K562 (cell line): ENCODE measurements around the gene AHCYL2. TPM values are rescaled to one million over a fixed set of nuclear protein-coding genes. Genes with fewer than 3 reads are reported as not detected.

Experiments
- ARID2 ChIP-seq: fragments of 450-650 bp; IDR thresholded peaks from 2 replicates; pipeline ENCODE4 v1.6.1; 2017; ENCODE audit warnings: antibody characterized with exemption, mild to moderate bottlenecking
- FOXA3 ChIP-seq, 2 experiments: fragments of 450-650 bp in 1 of 2; sonication (generic) in 1 of 2; formaldehyde crosslinking; IDR thresholded peaks in 1 of 2; conservative IDR thresholded peaks in 1 of 2; 2 replicates each; pipeline versions ENCODE4 v1.4.0 to v1.8.0; 2020 to 2022; ENCODE audit warnings: mild to moderate bottlenecking in 2 of 2, missing genetic modification reagents in 1 of 2
- ILF3 ChIP-seq: fragments of 450-650 bp; IDR thresholded peaks from 2 replicates; pipeline ENCODE4 v1.6.1; 2018; ENCODE audit warnings: antibody characterized with exemption, mild to moderate bottlenecking, moderate library complexity, borderline replicate concordance
- MCM7 ChIP-seq, 2 experiments: fragments of 450-650 bp; IDR thresholded peaks; 2 replicates each; pipeline ENCODE4 v1.6.1; 2016 to 2018
- NR1H2 ChIP-seq: sonication (generic); formaldehyde crosslinking; IDR thresholded peaks from 2 replicates; pipeline ENCODE4 v1.4.0; 2020; ENCODE audit warnings: mild to moderate bottlenecking, missing genetic modification reagents
- PCBP2 ChIP-seq: fragments of 200-400 bp; formaldehyde crosslinking; IDR thresholded peaks from 2 replicates; pipeline ENCODE4 v1.6.1; 2018; ENCODE audit warnings: low read length, low read depth, mild to moderate bottlenecking, moderate library complexity; ENCODE audit not compliant: poor library complexity, severe bottlenecking
- SMC3 ChIP-seq: conservative IDR thresholded peaks from 2 replicates; pipeline ENCODE4 v1.6.1; 2011; ENCODE audit warnings: low read depth, low read length, improper control_type of control experiment; ENCODE audit not compliant: insufficient read depth
- TAF7 ChIP-seq: fragments of 450-650 bp; IDR thresholded peaks from 2 replicates; pipeline ENCODE4 v1.6.1; 2016; ENCODE audit warnings: missing genetic modification characterization, missing compliant biosample characterization
- ZNF165 ChIP-seq: fragments of 250-450 bp; sonication (Bioruptor Pico); IDR thresholded peaks from 2 replicates; pipeline ENCODE4 v1.4.0; 2020; ENCODE audit warnings: borderline replicate concordance
- ZNF76 ChIP-seq: fragments of 250-450 bp; sonication (Bioruptor Pico); IDR thresholded peaks from 2 replicates; pipeline ENCODE4 v1.4.0; 2020; ENCODE audit warnings: mild to moderate bottlenecking, moderate library complexity, borderline replicate concordance
- polyA plus RNA-seq, 8 experiments: library from polyadenylated mRNA; depleted of rRNA in 4 of 8; stranded (reverse) in 5 of 8; unstranded in 3 of 8; fragments of >200 nt; fragmentation: Nextera tagmentation in 2 of 8; fragmentation: Illumina TruSeq in 1 of 8; extraction: Ambion mirVana in 2 of 8; extraction: Trizol in 1 of 8; gene quantifications; 2 replicates each; pipeline versions ENCODE4 v1.2.1 to v1.2.3, GENCODE V29; 2011 to 2014; ENCODE audit warnings: inconsistent platforms in 1 of 8, missing spikeins in 1 of 8
- total RNA-seq, 7 experiments: library from RNA; depleted of rRNA in 6 of 7; stranded (reverse); fragments of >200 nt in 6 of 7; fragmentation: Illumina TruSeq in 2 of 7; extraction: Trizol in 2 of 7; gene quantifications; 2 replicates each; pipeline versions ENCODE4 v1.2.1 to v1.2.3, GENCODE V29; 2011 to 2021; ENCODE audit warnings: low replicate concordance in 1 of 7
- TF ChIP-seq, protein P1 (sequence below): fragments of 200-600 bp; sonication (generic); IDR thresholded peaks from one replicate; pipeline ENCODE4 v1.6.1; 2012; ENCODE audit warnings: mild to moderate bottlenecking, low read depth, low read length, inconsistent platforms

AHCYL2 gene
- total and polyA plus RNA-seq, 9 of the 15 experiments (the other 6 are each of a cell fraction or from before 2014, with no cell fraction given), result 0.93 to 10.5 (median 5.2) TPM

GRCh38 chr7:129401967-129402860 is 177.4 kb downstream of the AHCYL2 start (continued):
- TF ChIP-seq, protein P1, sequence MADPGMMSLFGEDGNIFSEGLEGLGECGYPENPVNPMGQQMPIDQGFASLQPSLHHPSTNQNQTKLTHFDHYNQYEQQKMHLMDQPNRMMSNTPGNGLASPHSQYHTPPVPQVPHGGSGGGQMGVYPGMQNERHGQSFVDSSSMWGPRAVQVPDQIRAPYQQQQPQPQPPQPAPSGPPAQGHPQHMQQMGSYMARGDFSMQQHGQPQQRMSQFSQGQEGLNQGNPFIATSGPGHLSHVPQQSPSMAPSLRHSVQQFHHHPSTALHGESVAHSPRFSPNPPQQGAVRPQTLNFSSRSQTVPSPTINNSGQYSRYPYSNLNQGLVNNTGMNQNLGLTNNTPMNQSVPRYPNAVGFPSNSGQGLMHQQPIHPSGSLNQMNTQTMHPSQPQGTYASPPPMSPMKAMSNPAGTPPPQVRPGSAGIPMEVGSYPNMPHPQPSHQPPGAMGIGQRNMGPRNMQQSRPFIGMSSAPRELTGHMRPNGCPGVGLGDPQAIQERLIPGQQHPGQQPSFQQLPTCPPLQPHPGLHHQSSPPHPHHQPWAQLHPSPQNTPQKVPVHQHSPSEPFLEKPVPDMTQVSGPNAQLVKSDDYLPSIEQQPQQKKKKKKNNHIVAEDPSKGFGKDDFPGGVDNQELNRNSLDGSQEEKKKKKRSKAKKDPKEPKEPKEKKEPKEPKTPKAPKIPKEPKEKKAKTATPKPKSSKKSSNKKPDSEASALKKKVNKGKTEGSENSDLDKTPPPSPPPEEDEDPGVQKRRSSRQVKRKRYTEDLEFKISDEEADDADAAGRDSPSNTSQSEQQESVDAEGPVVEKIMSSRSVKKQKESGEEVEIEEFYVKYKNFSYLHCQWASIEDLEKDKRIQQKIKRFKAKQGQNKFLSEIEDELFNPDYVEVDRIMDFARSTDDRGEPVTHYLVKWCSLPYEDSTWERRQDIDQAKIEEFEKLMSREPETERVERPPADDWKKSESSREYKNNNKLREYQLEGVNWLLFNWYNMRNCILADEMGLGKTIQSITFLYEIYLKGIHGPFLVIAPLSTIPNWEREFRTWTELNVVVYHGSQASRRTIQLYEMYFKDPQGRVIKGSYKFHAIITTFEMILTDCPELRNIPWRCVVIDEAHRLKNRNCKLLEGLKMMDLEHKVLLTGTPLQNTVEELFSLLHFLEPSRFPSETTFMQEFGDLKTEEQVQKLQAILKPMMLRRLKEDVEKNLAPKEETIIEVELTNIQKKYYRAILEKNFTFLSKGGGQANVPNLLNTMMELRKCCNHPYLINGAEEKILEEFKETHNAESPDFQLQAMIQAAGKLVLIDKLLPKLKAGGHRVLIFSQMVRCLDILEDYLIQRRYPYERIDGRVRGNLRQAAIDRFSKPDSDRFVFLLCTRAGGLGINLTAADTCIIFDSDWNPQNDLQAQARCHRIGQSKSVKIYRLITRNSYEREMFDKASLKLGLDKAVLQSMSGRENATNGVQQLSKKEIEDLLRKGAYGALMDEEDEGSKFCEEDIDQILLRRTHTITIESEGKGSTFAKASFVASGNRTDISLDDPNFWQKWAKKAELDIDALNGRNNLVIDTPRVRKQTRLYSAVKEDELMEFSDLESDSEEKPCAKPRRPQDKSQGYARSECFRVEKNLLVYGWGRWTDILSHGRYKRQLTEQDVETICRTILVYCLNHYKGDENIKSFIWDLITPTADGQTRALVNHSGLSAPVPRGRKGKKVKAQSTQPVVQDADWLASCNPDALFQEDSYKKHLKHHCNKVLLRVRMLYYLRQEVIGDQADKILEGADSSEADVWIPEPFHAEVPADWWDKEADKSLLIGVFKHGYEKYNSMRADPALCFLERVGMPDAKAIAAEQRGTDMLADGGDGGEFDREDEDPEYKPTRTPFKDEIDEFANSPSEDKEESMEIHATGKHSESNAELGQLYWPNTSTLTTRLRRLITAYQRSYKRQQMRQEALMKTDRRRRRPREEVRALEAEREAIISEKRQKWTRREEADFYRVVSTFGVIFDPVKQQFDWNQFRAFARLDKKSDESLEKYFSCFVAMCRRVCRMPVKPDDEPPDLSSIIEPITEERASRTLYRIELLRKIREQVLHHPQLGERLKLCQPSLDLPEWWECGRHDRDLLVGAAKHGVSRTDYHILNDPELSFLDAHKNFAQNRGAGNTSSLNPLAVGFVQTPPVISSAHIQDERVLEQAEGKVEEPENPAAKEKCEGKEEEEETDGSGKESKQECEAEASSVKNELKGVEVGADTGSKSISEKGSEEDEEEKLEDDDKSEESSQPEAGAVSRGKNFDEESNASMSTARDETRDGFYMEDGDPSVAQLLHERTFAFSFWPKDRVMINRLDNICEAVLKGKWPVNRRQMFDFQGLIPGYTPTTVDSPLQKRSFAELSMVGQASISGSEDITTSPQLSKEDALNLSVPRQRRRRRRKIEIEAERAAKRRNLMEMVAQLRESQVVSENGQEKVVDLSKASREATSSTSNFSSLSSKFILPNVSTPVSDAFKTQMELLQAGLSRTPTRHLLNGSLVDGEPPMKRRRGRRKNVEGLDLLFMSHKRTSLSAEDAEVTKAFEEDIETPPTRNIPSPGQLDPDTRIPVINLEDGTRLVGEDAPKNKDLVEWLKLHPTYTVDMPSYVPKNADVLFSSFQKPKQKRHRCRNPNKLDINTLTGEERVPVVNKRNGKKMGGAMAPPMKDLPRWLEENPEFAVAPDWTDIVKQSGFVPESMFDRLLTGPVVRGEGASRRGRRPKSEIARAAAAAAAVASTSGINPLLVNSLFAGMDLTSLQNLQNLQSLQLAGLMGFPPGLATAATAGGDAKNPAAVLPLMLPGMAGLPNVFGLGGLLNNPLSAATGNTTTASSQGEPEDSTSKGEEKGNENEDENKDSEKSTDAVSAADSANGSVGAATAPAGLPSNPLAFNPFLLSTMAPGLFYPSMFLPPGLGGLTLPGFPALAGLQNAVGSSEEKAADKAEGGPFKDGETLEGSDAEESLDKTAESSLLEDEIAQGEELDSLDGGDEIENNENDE, result no peak
- no peak for TF ChIP-seq MCM7 (IDR thresholded peaks at IDR 0.05)
- TF ChIP-seq ILF3, result no peak
- peak; percentile 81 for TF ChIP-seq ARID2
- TF ChIP-seq PCBP2, result no peak
- TF ChIP-seq TAF7 (tag), result no peak
- TF ChIP-seq SMC3, result peak; percentile 80
- TF ChIP-seq ZNF76 (CRISPR knock-in tag), result no peak
- TF ChIP-seq ZNF165 (CRISPR knock-in tag), result no peak
- TF ChIP-seq FOXA3 (CRISPR knock-in tag; conservative IDR thresholded peaks at IDR 0.05 in 1 of 2, IDR thresholded peaks at IDR 0.05 in 1 of 2), result 0 out of 4 replicates have a peak, but pooled peaks of 1 of the 2 experiments have one; percentile 30
- no peak for TF ChIP-seq NR1H2 (CRISPR knock-in tag)
